ENCODE measurements around the gene ABHD17C.

Gene ABHD17C

DNA sequence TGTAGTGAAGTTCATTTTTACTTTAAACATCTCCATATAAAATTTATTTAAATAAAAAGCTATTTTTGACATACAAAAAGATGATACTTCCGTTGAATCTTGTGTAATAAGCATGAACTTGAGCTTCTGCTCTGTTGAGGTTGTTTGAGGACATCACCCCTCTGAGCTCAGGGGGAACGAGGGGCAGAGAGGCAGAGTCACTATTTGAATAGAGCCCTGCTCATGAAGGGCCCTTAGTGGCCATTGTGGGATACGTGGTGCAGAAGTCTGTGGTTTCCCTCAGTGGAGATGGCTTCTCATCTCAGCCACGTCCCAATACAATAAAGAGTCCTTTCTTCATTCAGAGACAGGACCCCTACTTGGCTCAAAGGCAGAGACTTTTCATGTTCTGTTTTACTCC, 94.7 kb downstream of the ABHD17C start:
- DNase-seq (ENCODE audit: low read depth in 1 of 2, low spot score in 1 of 2): no peak
- TF ChIP-seq GABPA (IDR thresholded peaks at IDR 0.05; ENCODE audit: low read depth): no peak
- Histone ChIP-seq H3K27me3 (ENCODE audit: insufficient read depth, poor library complexity, severe bottlenecking) (no peaks in the 10 kb centered on the region), H3K27ac (replicated peaks) (no peak overlapping the region), H3K4me3 (replicated peaks; ENCODE audit: insufficient read depth, low read length) (no peak overlapping the region)

DNA sequence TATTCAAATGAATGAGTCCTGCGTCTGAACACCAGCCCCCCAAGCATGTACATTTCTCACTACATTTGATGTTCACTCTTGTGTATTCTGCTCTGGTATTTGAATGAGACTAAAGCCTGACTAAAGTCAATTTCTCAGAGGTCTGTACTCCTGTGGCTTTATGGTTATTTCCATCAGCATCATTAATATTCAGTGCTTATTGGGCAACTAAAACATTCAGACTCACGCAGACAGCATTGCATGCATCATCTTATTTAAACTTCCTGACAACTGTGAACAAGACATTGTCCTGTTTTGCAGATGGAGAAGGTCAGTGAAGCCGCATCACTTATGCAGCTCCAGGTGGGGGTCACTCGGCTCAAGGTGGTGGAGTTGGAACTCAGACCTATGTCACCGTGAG, 95.1 kb downstream of the ABHD17C start:
- H3K27ac ChIP-seq (replicated peaks): no peak overlapping the region
- TF ChIP-seq, protein P1, sequence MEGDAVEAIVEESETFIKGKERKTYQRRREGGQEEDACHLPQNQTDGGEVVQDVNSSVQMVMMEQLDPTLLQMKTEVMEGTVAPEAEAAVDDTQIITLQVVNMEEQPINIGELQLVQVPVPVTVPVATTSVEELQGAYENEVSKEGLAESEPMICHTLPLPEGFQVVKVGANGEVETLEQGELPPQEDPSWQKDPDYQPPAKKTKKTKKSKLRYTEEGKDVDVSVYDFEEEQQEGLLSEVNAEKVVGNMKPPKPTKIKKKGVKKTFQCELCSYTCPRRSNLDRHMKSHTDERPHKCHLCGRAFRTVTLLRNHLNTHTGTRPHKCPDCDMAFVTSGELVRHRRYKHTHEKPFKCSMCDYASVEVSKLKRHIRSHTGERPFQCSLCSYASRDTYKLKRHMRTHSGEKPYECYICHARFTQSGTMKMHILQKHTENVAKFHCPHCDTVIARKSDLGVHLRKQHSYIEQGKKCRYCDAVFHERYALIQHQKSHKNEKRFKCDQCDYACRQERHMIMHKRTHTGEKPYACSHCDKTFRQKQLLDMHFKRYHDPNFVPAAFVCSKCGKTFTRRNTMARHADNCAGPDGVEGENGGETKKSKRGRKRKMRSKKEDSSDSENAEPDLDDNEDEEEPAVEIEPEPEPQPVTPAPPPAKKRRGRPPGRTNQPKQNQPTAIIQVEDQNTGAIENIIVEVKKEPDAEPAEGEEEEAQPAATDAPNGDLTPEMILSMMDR (IDR thresholded peaks at IDR 0.05; ENCODE audit: insufficient read depth, low read length): no peak
- TF ChIP-seq SPI1 (IDR thresholded peaks at IDR 0.05; ENCODE audit: borderline replicate concordance, low read depth) (no peak), GABPA (IDR thresholded peaks at IDR 0.05; ENCODE audit: low read depth) (no peak), POLR2AphosphoS5 (IDR thresholded peaks at IDR 0.05; ENCODE audit: low read depth) (no peak)
- TF ChIP-seq, protein P2, sequence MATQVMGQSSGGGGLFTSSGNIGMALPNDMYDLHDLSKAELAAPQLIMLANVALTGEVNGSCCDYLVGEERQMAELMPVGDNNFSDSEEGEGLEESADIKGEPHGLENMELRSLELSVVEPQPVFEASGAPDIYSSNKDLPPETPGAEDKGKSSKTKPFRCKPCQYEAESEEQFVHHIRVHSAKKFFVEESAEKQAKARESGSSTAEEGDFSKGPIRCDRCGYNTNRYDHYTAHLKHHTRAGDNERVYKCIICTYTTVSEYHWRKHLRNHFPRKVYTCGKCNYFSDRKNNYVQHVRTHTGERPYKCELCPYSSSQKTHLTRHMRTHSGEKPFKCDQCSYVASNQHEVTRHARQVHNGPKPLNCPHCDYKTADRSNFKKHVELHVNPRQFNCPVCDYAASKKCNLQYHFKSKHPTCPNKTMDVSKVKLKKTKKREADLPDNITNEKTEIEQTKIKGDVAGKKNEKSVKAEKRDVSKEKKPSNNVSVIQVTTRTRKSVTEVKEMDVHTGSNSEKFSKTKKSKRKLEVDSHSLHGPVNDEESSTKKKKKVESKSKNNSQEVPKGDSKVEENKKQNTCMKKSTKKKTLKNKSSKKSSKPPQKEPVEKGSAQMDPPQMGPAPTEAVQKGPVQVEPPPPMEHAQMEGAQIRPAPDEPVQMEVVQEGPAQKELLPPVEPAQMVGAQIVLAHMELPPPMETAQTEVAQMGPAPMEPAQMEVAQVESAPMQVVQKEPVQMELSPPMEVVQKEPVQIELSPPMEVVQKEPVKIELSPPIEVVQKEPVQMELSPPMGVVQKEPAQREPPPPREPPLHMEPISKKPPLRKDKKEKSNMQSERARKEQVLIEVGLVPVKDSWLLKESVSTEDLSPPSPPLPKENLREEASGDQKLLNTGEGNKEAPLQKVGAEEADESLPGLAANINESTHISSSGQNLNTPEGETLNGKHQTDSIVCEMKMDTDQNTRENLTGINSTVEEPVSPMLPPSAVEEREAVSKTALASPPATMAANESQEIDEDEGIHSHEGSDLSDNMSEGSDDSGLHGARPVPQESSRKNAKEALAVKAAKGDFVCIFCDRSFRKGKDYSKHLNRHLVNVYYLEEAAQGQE (IDR thresholded peaks at IDR 0.05; ENCODE audit: insufficient replicate concordance, low read depth): no peak
- DNase-seq (ENCODE audit: low read depth in 1 of 2, low spot score in 1 of 2): no peak
- H3K27me3 ChIP-seq (ENCODE audit: insufficient read depth, poor library complexity, severe bottlenecking): no peaks in the 10 kb centered on the region
- H3K4me3 ChIP-seq (replicated peaks; ENCODE audit: insufficient read depth, low read length): no peak overlapping the region

DNA sequence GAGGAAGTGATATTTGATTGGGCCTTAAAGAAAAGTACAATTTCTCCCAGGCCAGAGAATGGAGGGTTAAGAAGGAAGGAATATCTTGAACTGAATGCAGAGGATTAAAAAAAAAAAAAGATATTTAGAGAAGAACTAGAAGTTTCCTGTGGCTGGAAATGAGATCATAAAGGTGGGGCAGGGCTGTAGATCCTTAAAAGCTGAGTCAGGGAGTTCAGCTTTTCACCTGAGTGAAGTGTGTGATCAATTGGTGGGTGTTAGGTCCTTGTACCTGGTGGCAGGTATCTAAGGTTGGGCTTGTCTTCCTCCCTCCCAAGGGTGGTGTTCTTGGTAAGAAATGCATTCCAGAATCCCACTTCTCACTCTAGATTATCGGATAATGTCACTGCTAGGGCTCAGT, 95.9 kb downstream of the ABHD17C start:
- Histone ChIP-seq H3K4me3 (replicated peaks; ENCODE audit: insufficient read depth, low read length) (no peak overlapping the region), H3K27me3 (ENCODE audit: insufficient read depth, poor library complexity, severe bottlenecking) (no peaks in the 10 kb centered on the region), H3K27ac (replicated peaks) (no peak overlapping the region)
- DNase-seq (ENCODE audit: low read depth in 1 of 2, low spot score in 1 of 2): no peak
- no peak for TF ChIP-seq POLR2AphosphoS5 (IDR thresholded peaks at IDR 0.05; ENCODE audit: low read depth)
- TF ChIP-seq GABPA (IDR thresholded peaks at IDR 0.05; ENCODE audit: low read depth): no peak
- TF ChIP-seq, protein P2 (IDR thresholded peaks at IDR 0.05; ENCODE audit: insufficient replicate concordance, low read depth): no peak
- TF ChIP-seq SPI1 (IDR thresholded peaks at IDR 0.05; ENCODE audit: borderline replicate concordance, low read depth): no peak
- TF ChIP-seq, protein P1 (IDR thresholded peaks at IDR 0.05; ENCODE audit: insufficient read depth, low read length): no peak

DNA sequence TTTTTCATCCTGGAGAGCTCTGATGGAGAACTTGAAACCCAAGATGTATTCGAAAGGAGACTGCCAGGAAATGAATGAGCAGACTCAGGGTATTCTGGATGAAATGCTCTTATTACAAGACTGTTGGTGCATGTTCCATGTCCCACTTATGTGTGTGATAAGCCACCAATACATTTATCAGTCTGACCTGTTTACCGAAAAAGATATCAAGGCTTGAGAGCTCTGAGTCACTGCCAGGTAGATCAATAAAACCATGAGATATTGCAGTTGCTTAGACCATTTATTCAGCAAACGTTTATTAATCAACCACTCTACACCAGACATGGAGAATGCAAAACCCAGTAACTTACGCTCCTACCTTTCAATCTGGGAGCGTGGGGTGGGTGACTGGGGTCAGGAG, 101.3 kb downstream of the ABHD17C start:
- H3K27me3 ChIP-seq (ENCODE audit: insufficient read depth, poor library complexity, severe bottlenecking): no peaks in the 10 kb centered on the region
- TF ChIP-seq GABPA (IDR thresholded peaks at IDR 0.05; ENCODE audit: low read depth) (no peak), SPI1 (IDR thresholded peaks at IDR 0.05; ENCODE audit: borderline replicate concordance, low read depth) (no peak), POLR2AphosphoS5 (IDR thresholded peaks at IDR 0.05; ENCODE audit: low read depth) (no peak)
- TF ChIP-seq, protein P2 (IDR thresholded peaks at IDR 0.05; ENCODE audit: insufficient replicate concordance, low read depth): no peak
- TF ChIP-seq, protein P1 (IDR thresholded peaks at IDR 0.05; ENCODE audit: insufficient read depth, low read length): no peak
- H3K27ac ChIP-seq (replicated peaks): no peak overlapping the region

More for the DNA sequence above, 101.3 kb downstream of the ABHD17C start:
- H3K4me3 ChIP-seq (replicated peaks; ENCODE audit: insufficient read depth, low read length): no peak overlapping the region
- DNase-seq (ENCODE audit: low read depth in 1 of 2, low spot score in 1 of 2): no peak
